Neural progenitor cell (in vitro differentiated cells): ENCODE data around the gene NTM. TPM values are rescaled to one million over a fixed set of nuclear protein-coding genes. Genes with fewer than 3 reads are reported as not detected.

Experiments
- DNase-seq: peaks from one replicate; pipeline ENCODE4 v3.0.0-alpha.2; 2016; ENCODE audit warnings: low spot score
- H2AFZ ChIP-seq: fragments of 200-600 bp; sonication (generic); replicated peaks from 2 replicates; pipeline ENCODE4 v1.6.1; 2016; ENCODE audit warnings: antibody characterized with exemption
- H3F3A ChIP-seq: fragments of 200-600 bp; sonication (generic); 2 replicates; pipeline ENCODE4 v1.6.1; 2016; ENCODE audit warnings: antibody characterized with exemption, low read depth
- H3K27ac ChIP-seq: fragments of 200-600 bp; sonication (generic); 2 replicates; pipeline ENCODE4 v1.5.1; 2016; ENCODE audit warnings: mild to moderate bottlenecking
- H3K27me3 ChIP-seq: fragments of 200-600 bp; sonication (generic); 2 replicates; pipeline ENCODE4 v1.6.1; 2016; ENCODE audit warnings: mild to moderate bottlenecking, moderate library complexity
- H3K36me3 ChIP-seq: fragments of 200-600 bp; sonication (generic); 2 replicates; pipeline ENCODE4 v1.5.1; 2016
- H3K4me1 ChIP-seq: fragments of 200-600 bp; sonication (generic); 2 replicates; pipeline ENCODE4 v1.6.1; 2016; ENCODE audit warnings: mixed run types
- H3K4me2 ChIP-seq: fragments of 200-600 bp; sonication (generic); 2 replicates; pipeline ENCODE4 v1.6.1; 2016
- H3K4me3 ChIP-seq: fragments of 200-600 bp; sonication (generic); 2 replicates; pipeline ENCODE4 v1.5.1; 2016
- H3K79me2 ChIP-seq: fragments of 200-600 bp; sonication (generic); 2 replicates; pipeline ENCODE4 v1.6.1; 2016; ENCODE audit warnings: low read depth
- H3K9ac ChIP-seq: fragments of 200-600 bp; sonication (generic); 2 replicates; pipeline ENCODE4 v1.6.1; 2016
- H3K9me3 ChIP-seq: fragments of 200-600 bp; sonication (generic); 2 replicates; pipeline ENCODE4 v1.5.1; 2016; ENCODE audit warnings: low read depth
- H4K20me1 ChIP-seq: fragments of 200-600 bp; sonication (generic); 2 replicates; pipeline ENCODE4 v1.6.1; 2016; ENCODE audit warnings: low read depth
- H3K27ac Mint-ChIP-seq: 3 replicates; pipeline ENCODE4 v1.8.0; 2021; ENCODE audit warnings: mixed read lengths
- H3K27me3 Mint-ChIP-seq: 2 replicates; pipeline ENCODE4 v1.8.0; 2022; ENCODE audit warnings: low read depth, mild to moderate bottlenecking, inconsistent platforms, moderate library complexity, mixed read lengths; ENCODE audit not compliant: insufficient read depth
- H3K36me3 Mint-ChIP-seq: 3 replicates; pipeline ENCODE4 v1.8.0; 2021; ENCODE audit warnings: mixed read lengths
- H3K4me1 Mint-ChIP-seq: 3 replicates; pipeline ENCODE4 v1.8.0; 2021; ENCODE audit warnings: mixed read lengths
- H3K4me3 Mint-ChIP-seq: 3 replicates; pipeline ENCODE4 v1.8.0; 2021; ENCODE audit warnings: mild to moderate bottlenecking, moderate library complexity, mixed read lengths
- H3K9me3 Mint-ChIP-seq: 3 replicates; pipeline ENCODE4 v1.8.0; 2020; ENCODE audit warnings: mixed read lengths
- CTCF ChIP-seq: fragments of 200-600 bp; sonication (generic); IDR thresholded peaks from 2 replicates; pipeline ENCODE4 v1.5.1; 2017; ENCODE audit warnings: antibody characterized with exemption, mild to moderate bottlenecking
- EZH2 ChIP-seq: fragments of 200-600 bp; sonication (generic); IDR thresholded peaks from 2 replicates; pipeline ENCODE4 v1.6.1; 2017; ENCODE audit warnings: antibody characterized with exemption, mild to moderate bottlenecking, moderate library complexity
- EZH2phosphoT487 ChIP-seq: fragments of 200-600 bp; sonication (generic); IDR thresholded peaks from 2 replicates; pipeline ENCODE4 v1.6.1; 2017; ENCODE audit warnings: antibody characterized with exemption
- total RNA-seq: library from RNA; depleted of rRNA; stranded (reverse); fragments of >200 nt; gene quantifications from 2 replicates; pipeline ENCODE4 v1.2.3, GENCODE V29; 2015; ENCODE audit warnings: low replicate concordance

The NTM gene
- total RNA-seq, 1 donor from 2014 or later: 4.3 TPM

- Histone ChIP-seq H3K9me3 (no peaks in the 10 kb centered on the region), H2AFZ (no peak overlapping the region), H3K36me3 (no peaks in the 10 kb centered on the region), H3K79me2 (no peaks in the 10 kb centered on the region), H3K9ac (no peak overlapping the region), H3K27ac (no peak overlapping the region), H3K4me1 (peaks cover 10% of the 10 kb centered on the region), H3K4me3 (no peak overlapping the region), H4K20me1 (no peaks in the 10 kb centered on the region), H3F3A (no peaks in the 10 kb centered on the region), H3K4me2 (no peak overlapping the region), H3K27me3 (no peaks in the 10 kb centered on the region)
- no peak for DNase-seq
- Mint-ChIP-seq H3K36me3 (no peaks in the 10 kb centered on the region), H3K9me3 (no peaks in the 10 kb centered on the region), H3K4me1 (peaks cover 2% of the 10 kb centered on the region), H3K27me3 (no peaks in the 10 kb centered on the region), H3K27ac (no peak overlapping the region), H3K4me3 (no peak overlapping the region)
- TF ChIP-seq CTCF (no peak), EZH2phosphoT487 (no peak), EZH2 (no peak)
These were observed 890.2 kb downstream of the NTM start for GRCh38 chr11:132260636-132261035.

- TF ChIP-seq EZH2phosphoT487: no peak
- no peak for TF ChIP-seq EZH2
- TF ChIP-seq CTCF: no peak
- no peak overlapping the region for H3K4me3 ChIP-seq
- H3K4me2 ChIP-seq: no peak overlapping the region
- no peak overlapping the region for H3K27ac ChIP-seq
- H3K9me3 Mint-ChIP-seq: no peaks in the 10 kb centered on the region
- no peaks in the 10 kb centered on the region for H4K20me1 ChIP-seq
- no peak for DNase-seq
- H3K27me3 Mint-ChIP-seq: no peaks in the 10 kb centered on the region
- H3K4me1 Mint-ChIP-seq: peaks cover under 1% of the 10 kb centered on the region
- H3K4me1 ChIP-seq: peaks cover 10% of the 10 kb centered on the region
- H3F3A ChIP-seq: no peaks in the 10 kb centered on the region
- H3K79me2 ChIP-seq: no peaks in the 10 kb centered on the region
- H3K36me3 Mint-ChIP-seq: no peaks in the 10 kb centered on the region
- no peaks in the 10 kb centered on the region for H3K27me3 ChIP-seq
- H3K9ac ChIP-seq: no peak overlapping the region
- H3K9me3 ChIP-seq: no peaks in the 10 kb centered on the region
- no peak overlapping the region for H3K27ac Mint-ChIP-seq
- H3K36me3 ChIP-seq: no peaks in the 10 kb centered on the region
- no peak overlapping the region for H3K4me3 Mint-ChIP-seq
- no peak overlapping the region for H2AFZ ChIP-seq
These were observed 892.8 kb downstream of the NTM start for GRCh38 chr11:132263241-132263640.

GRCh38 chr11:132263875-132264274 is 893.5 kb downstream of the NTM start:
- Mint-ChIP-seq H3K4me3 (no peak overlapping the region), H3K9me3 (no peaks in the 10 kb centered on the region), H3K27me3 (no peaks in the 10 kb centered on the region), H3K27ac (no peak overlapping the region), H3K36me3 (no peaks in the 10 kb centered on the region), H3K4me1 (peaks cover 7% of the 10 kb centered on the region)
- Histone ChIP-seq H2AFZ (no peak overlapping the region), H3F3A (no peaks in the 10 kb centered on the region), H3K9me3 (no peaks in the 10 kb centered on the region), H4K20me1 (no peaks in the 10 kb centered on the region), H3K4me2 (no peak overlapping the region), H3K4me1 (peaks cover 12% of the 10 kb centered on the region), H3K27me3 (no peaks in the 10 kb centered on the region), H3K4me3 (no peak overlapping the region), H3K27ac (no peak overlapping the region), H3K36me3 (no peaks in the 10 kb centered on the region), H3K9ac (no peak overlapping the region), H3K79me2 (no peaks in the 10 kb centered on the region)
- DNase-seq: no peak
- TF ChIP-seq EZH2 (no peak), CTCF (no peak), EZH2phosphoT487 (no peak)

- TF ChIP-seq CTCF (no peak), EZH2phosphoT487 (no peak), EZH2 (no peak)
- H3K4me3 Mint-ChIP-seq: no peak overlapping the region
- no peaks in the 10 kb centered on the region for H4K20me1 ChIP-seq
These were observed 894.2 kb downstream of the NTM start for GRCh38 chr11:132264616-132265015.

More at GRCh38 chr11:132264616-132265015, 894.2 kb downstream of the NTM start:
- H3K4me1 Mint-ChIP-seq: peaks cover 12% of the 10 kb centered on the region
- no peak overlapping the region for H3K27ac Mint-ChIP-seq
- H3K4me1 ChIP-seq: peaks cover 20% of the 10 kb centered on the region
- no peaks in the 10 kb centered on the region for H3F3A ChIP-seq
- no peaks in the 10 kb centered on the region for H3K9me3 Mint-ChIP-seq
- no peak overlapping the region for H3K27ac ChIP-seq
- DNase-seq: no peak
- no peaks in the 10 kb centered on the region for H3K9me3 ChIP-seq
- no peaks in the 10 kb centered on the region for H3K79me2 ChIP-seq
- H3K27me3 Mint-ChIP-seq: no peaks in the 10 kb centered on the region
- no peak overlapping the region for H3K9ac ChIP-seq
- H3K36me3 Mint-ChIP-seq: no peaks in the 10 kb centered on the region
- H3K27me3 ChIP-seq: no peaks in the 10 kb centered on the region
- H3K36me3 ChIP-seq: no peaks in the 10 kb centered on the region
- no peak overlapping the region for H3K4me3 ChIP-seq
- H2AFZ ChIP-seq: no peak overlapping the region
- no peak overlapping the region for H3K4me2 ChIP-seq
